Astrocyte (in vitro differentiated cells and primary cell): ENCODE data around the gene LYRM7.

Source experiments
- CTCF ChIP-seq: IDR thresholded peaks from 2 replicates; pipeline ENCODE4 v1.5.1; 2011; ENCODE audit warnings: low read depth, mild to moderate bottlenecking, inconsistent platforms, low read length, moderate library complexity; ENCODE audit not compliant: insufficient read depth
- EZH2 ChIP-seq: IDR thresholded peaks from 2 replicates; pipeline ENCODE4 v1.6.1; 2012; ENCODE audit warnings: mild to moderate bottlenecking, low read length, inconsistent platforms; ENCODE audit not compliant: insufficient read depth

DNA sequence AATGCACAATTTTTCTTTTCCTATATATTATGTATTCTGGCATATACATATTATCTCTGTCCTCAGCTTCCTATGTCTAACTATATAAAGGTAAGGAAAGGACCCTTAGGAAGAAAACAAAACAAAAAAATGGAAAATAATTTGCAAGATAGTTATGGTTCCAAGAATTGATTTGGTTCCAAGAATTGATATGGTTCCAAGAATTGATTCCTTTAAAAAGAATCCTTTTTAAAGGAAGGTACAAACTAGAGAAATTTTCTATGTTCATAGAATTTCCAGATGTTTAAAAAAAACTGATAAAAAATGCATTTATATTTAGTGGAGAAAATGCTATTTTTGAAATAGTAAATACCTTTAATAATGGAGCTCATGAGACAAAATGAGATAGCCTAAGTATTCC is 12.1 kb downstream of the LYRM7 start:
- TF ChIP-seq CTCF, result no peak
- no peak for TF ChIP-seq EZH2
